Measurements from ENCODE around the gene WNT7B.

DNA sequence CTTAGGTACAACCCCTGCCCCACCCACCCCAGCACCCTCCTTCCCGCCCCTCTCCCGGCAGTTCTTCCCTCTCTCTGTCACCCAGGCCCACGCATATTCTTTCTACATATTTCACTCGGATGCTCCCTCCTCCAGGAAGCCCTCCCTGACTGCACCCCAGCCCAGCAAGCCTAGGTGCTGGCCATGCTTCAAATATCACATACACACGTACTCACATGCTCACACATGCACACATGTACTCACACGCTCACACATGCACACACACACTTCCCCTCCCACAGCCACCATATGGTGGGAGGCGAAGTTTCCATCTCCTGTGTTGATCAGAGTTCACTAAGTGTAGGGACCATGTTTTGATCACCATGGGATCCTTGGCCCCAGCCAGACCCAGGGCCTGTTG, 90.4 kb downstream of the WNT7B start:
- TF ChIP-seq, protein P1, sequence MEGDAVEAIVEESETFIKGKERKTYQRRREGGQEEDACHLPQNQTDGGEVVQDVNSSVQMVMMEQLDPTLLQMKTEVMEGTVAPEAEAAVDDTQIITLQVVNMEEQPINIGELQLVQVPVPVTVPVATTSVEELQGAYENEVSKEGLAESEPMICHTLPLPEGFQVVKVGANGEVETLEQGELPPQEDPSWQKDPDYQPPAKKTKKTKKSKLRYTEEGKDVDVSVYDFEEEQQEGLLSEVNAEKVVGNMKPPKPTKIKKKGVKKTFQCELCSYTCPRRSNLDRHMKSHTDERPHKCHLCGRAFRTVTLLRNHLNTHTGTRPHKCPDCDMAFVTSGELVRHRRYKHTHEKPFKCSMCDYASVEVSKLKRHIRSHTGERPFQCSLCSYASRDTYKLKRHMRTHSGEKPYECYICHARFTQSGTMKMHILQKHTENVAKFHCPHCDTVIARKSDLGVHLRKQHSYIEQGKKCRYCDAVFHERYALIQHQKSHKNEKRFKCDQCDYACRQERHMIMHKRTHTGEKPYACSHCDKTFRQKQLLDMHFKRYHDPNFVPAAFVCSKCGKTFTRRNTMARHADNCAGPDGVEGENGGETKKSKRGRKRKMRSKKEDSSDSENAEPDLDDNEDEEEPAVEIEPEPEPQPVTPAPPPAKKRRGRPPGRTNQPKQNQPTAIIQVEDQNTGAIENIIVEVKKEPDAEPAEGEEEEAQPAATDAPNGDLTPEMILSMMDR (IDR thresholded peaks at IDR 0.05; ENCODE audit: control extremely low read depth in 1 of 3, insufficient read depth in 1 of 3, low read depth in 1 of 3, low read length in 3 of 3), result no peak
- TF ChIP-seq, protein P2, sequence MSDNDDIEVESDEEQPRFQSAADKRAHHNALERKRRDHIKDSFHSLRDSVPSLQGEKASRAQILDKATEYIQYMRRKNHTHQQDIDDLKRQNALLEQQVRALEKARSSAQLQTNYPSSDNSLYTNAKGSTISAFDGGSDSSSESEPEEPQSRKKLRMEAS (IDR thresholded peaks at IDR 0.05), result no peak
- no peak for TF ChIP-seq BRCA1 (IDR thresholded peaks at IDR 0.05; ENCODE audit: low read depth, low read length)
